Muscle of back (tissue), 11 donors: ENCODE measurements around the gene ROBO3. TPM values are rescaled to one million over a fixed set of nuclear protein-coding genes. Genes with fewer than 3 reads are reported as not detected.

ENCODE experiments used
- DNase-seq, 3 donors: peaks; one replicate each; pipeline versions ENCODE4 v3.0.0 to v3.0.0-alpha.2; 2013
- polyA plus RNA-seq, 10 donors: library from polyadenylated mRNA; unstranded; fragments of 120-200 nt; gene quantifications; one replicate each; pipeline ENCODE4 v1.2.1, GENCODE V29; 2013; ENCODE audit not compliant: insufficient read length in 10 of 10

ROBO3 gene
- polyA plus RNA-seq, 10 donors: 15.2 to 40.9 (median 24.7) TPM

DNA sequence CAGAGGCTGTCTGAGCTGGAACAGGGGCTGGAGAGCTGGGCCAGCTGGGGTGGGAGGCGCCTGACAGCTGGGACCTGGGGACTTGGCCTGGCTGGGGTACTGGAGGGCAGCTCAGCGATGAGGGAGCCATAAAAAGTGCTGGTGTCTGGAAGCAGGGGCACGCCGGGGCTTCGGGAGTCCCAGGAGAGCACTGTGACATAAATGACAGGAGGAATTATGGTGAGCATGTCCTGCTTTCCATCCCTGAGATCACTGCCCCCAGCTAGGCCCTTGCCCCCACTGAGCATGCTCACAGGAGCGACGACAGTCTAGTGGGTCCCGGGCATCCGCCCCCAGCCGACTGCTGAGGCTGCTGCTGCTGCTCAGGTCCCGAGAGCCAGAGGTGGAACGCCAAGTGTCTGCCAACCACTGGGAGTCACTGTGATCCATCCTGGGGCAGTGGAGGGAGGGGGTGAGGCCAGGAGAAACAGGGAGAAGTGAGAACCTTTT is 26.2 kb downstream of the ROBO3 start:
- no peak for DNase-seq

DNA sequence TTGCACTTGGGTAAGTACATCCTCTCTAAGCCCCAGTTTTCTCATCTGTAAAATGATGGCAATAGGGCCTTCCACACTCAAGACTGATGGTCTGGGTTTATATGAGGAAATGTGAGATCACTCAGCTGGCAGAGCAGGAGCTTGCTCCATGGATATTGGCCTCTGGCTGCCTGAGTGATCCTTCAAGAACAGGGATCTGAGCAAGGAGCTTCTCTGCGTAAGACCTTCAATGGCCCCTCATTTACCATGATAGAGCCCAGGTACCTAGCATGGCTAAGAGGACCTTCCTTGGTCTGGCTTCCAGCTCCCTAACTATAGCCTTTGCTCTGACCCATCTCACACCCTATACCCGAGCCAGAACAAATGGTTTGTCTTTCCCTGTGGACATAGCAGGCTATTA is 26.9 kb downstream of the ROBO3 start:
- peak in 1 of 3 donors; percentile 23 for DNase-seq

- DNase-seq: peak in 1 of 3 donors; percentile 37
Measured at GRCh38 chr11:124892750-124893454, 27.7 kb downstream of the ROBO3 start.

- DNase-seq: peak in 1 of 3 donors; percentile 4
Measured at GRCh38 chr11:124893781-124894401, 28.7 kb downstream of the ROBO3 start.

- DNase-seq: peak in 1 of 3 donors; percentile 31
Measured at GRCh38 chr11:124894606-124895430, 29.6 kb downstream of the ROBO3 start.

DNA sequence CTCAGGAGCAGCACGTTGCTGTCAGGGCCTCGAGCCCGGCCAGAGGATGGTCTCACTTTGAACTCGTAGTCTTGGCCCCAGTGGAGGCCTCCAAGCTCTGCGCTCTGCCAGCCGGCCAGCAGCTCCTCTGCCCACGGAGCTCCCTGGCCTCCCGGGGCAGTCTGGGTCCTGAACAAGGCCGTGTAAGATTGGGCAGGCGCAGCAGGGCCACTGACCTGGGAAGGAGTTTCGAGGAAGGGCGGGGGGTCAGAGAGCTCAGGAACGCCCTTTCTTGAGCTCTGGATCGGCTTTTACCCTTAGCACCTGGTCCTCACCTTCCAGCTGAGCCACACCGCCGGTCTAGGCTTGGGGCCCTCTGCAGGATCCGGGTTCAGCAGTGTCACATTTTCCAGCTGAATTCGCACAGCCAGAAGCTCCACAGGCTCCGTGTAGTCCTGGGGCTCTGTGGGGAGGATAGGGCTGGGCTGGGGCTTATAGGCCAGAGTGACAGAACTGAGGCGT is 30.3 kb downstream of the ROBO3 start:
- DNase-seq: peak in 1 of 3 donors; percentile 22

DNA sequence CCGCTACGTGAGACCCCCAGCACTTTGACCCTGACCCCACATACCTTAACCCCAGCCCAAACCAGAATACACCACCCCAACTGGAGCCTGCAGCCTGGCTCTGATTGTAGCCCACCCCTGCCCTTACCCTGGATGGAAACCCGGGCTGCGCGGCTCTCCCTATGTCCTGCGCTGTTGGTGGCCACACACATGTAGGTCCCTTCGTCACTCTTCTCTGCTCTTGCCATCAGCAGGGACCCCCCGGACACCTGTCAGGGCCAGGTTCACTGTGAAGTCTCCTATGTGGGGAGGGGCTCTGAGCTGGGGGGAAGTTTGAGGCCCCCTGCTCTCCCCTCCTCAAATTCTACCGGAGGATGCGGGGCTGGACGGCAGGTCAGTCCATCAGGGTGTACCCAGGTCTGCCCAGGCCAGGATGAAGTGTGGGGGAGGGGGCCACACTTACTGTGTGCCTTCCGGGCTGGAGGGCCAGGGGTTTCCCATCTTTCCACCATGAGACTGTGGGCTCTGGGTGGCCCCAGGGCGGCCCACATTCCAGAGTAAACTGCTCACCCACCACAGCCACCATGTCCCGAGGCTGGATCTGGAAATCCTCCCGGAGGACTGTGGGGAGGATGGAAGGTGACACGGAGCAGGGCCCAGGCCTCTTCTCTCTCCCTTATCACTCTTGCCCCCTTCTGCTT is 31.0 kb downstream of the ROBO3 start:
- no peak for DNase-seq

DNA sequence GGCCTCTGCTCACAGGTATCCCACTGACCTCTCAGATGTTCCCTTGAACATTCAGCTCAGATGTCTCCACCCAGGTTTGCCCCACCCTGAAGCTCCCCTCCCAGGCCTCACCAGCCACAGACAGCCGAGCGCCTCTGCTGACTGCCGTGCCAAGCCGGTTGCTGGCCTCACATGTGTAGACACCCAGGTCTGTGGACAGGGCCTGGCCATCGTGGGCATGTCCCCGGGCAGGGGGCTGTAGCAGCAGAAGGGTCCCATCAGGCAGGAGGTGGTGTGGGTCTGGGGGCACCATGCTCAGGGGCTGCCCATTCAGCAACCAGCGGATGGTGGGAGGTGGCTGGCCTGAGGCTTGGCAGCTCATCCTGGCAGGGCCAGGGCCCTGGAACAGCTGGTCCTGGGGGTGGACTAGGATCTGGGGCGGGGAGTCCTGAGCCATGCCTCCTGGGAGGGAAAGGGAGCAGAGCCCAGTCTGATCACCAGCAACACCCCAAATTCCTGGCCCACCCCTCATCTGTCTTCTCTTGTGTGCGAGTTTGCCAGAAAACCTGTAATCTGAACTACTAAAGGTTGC is 31.7 kb downstream of the ROBO3 start:
- peak in 1 of 3 donors; percentile 78 for DNase-seq

- peak in 1 of 3 donors; percentile 67 for DNase-seq
Measured at GRCh38 chr11:124897674-124898262, 32.5 kb downstream of the ROBO3 start, which contains the start of gene ROBO4. Gene ROBO4 (minus strand): TSS chr11:124897865. CDS start chr11:124897795, 70 bp downstream.

DNA sequence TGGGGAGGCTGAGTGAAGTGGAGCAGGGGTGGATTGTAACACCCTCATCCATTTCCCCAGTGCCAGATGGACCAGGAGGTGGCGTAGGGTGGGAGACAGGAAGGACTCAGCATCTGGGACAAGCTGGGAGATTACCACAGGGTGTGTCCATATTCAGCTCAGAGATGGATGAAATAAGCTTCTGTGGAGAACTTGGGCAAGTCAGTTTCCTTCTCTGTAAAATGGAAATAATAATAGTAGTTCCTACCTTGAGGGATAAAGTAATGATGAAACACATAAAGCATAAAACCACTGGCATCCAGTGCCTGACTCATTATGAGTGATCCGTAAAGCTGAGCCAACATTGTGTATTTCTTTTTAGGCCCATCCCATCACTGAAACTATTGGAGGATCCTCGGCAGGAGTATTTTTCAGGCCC is 33.0 kb downstream of the ROBO3 start:
- peak in 2 of 3 donors; percentile 34 to 82 for DNase-seq

DNA sequence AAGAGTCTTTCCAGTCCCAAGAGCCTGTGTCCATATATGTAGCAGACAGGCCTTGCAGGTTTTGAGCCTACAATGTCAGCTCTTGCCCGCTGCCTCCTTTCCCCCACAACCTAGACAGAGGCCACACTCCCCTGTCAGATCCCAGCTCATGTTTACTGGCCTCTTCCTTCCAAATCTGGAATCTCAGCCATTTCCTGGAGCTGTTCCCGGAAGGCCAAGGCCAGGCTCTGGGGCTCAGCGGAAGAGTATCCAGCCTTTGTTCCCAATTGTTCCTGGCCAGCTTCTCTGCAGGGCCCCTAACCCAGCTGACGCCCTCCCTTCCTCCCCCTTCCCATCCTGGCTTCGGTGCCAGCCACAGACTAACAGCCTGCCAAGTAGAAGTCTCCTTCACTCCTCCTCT is 33.5 kb downstream of the ROBO3 start:
- peak; percentile 64 to 86 (median 66) for DNase-seq

DNA sequence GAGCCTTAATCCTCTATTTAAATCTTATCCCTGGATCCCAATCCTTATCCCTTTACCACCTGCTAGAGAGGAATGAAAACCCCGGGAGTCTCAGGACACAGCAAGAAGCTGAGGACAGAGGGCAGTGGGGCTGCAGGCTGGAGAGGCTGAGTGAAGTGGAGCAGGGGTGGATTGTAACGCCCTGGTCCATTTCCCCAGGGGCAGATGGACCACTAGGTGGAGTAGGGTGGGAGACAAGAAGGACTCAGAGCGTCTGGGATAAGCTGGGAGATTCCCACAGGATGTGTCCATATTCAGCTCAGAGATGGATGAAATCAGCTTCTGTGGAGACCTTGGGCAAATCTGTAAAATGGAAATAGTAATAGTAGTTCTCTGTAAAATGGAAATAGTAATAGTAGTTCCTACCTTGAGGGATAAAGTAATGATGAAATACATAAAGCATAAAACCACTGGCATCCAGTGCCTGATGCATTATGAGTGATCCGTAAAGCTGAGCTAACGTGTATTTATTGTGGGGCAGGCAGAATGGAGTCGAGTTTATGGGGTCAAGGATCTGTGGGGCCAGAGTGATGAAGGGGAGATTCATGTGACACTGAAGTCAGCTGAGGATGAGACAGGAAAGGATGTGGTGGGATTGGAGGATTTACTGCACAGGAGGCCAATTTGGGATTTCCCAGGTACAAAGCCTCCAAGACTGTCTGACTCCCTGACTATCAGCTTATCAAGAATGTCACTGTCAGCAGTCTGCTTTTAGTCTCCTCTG is 34.3 kb downstream of the ROBO3 start:
- peak in 1 of 3 donors; percentile 23 for DNase-seq

- peak in 2 of 3 donors; percentile 44 to 84 for DNase-seq
Measured at GRCh38 chr11:124900464-124900863, 35.2 kb downstream of the ROBO3 start.

DNA sequence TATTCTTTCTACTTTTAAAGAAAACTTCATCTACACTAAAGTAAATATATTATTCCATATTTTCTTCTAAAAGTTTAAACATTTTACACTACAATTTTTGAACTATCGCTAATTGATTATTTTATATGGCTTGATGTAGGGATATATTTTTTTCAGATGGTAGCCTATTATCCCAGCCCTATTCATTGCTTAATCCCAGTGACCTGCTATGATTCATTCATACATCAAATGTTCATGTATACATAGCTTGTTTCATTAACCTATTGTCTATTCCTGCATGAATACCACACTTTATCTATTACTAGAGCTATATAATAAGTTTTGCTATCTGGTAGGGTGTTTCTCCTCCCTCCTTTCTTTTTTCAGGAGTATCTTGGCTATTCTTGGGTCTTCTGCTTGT is 37.4 kb downstream of the ROBO3 start:
- no peak for DNase-seq

DNA sequence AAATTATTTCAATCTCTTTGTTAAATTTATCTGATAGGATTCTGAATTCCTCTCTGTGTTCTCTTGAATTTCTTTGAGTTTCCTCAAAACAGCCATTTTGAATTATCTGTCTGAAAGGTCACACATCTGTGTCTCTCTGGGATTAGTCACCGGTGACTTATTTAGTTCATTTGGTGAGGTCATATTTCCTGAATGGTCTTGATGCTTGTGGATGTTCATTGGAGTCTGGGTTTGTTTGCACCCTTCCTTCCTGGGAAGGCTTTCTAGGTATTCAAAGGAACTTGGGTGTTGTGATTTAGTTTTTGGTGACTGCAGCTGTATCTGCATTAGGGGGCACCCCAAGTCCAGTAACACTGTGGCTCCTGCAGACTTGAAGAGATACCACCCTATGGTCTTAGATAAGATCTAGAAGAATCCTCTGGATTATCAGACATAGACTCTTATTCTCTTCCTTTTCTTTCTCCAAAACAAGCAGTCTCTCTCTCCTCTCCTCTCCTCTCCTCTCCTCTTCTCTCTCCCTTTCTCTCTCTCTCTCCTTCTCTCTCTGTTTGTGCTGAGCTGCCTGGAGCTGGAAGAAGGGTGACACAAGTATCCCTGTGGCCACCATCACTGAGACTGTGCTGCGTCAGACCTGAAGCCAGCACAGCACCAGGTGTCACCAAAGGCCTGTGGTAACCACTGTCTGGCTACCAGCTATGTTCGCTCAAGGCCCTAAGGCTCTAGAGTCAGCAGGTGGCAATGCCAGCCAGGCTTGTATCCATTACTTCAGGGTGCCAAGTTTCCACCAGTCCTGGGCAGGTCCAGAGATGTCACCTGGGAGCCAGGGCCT is 50.5 kb downstream of the ROBO3 start:
- no peak for DNase-seq

DNA sequence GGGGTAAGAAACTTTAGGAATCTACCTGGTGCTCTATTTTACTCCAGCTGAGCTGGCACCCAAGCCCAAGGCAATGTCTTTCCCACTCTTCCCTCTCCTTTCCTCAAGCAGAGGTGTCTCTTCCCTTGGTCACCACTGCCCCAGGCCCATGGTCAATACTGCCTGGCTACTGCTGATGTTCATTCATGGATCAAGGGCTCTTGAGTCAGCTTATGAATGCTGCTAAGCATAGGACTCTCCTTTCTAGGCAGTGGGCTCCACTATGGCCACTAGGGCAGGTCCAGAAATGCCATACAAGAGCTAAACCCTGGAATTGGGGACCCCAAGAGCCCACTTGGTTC is 51.1 kb downstream of the ROBO3 start:
- no peak for DNase-seq

DNA sequence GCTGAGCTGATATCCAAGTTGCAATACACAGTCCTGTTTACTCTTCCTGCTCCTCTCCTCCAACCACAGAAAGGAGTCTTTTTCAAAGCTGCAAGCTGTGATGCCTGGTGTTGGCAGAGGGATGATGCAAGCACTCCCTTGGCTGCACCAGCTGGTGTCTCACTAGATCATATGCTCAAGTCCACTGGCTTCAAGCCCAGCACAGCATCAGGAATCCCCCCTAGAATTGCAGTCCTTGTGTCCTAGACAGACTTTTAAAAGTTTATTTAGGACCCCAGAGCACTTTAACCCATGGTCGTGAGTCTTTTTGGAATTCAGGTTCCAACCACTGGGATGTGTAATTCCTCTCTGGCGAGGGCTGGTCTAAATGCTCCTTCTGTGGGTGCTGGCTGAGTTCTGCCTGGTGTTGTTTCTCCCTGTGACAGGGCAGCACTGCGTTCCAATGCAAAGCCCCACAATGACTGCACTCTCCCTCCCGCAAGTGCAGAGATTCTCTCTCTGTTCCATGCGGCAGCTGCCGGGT is 51.9 kb downstream of the ROBO3 start:
- peak in 2 of 3 donors; percentile 44 to 63 for DNase-seq

DNA sequence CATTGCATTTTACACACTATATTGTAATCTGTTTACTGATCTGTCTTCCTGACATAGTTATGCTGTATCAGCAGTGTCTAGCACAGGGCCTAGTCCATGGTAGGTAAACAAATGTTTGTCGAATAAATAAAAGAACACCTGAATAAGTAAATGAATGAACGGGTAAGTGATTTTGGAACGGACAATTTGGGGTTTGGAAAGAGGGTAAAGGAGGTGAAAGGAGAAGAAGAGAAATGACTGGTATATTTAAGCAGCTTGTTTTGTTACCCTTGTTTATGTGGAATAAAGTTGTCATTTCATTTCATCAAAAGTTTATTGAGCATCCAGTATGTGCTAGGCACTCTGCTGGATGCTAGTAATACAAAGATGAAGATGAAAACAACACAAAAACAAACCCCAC is 53.7 kb downstream of the ROBO3 start, which contains the start of gene HEPN1:
HEPN1 (plus strand) TSS at position 301 of the 400 bp plus-strand sequence.
- DNase-seq: no peak

GRCh38 chr11:124919898-124920297 is 54.7 kb downstream of the ROBO3 start:
- DNase-seq: peak in 1 of 3 donors; percentile 47
